Measurements from ENCODE around the gene CLDND2.
A peak's percentile ranks its signal among the peaks of the same experiment; 100 is the strongest.

CLDND2 gene

GRCh38 chr19:51331193-51331592 is 37.6 kb downstream of the CLDND2 start:
- no peak for DNase-seq (ENCODE audit: low read depth in 2 of 2)

GRCh38 chr19:51330366-51330765 is 38.4 kb downstream of the CLDND2 start:
- DNase-seq (ENCODE audit: low read depth in 2 of 2) = no peak

GRCh38 chr19:51329411-51329810 is 39.4 kb downstream of the CLDND2 start:
- no peak for DNase-seq (ENCODE audit: low read depth in 2 of 2)

- peak; percentile 57 to 65 for DNase-seq (ENCODE audit: low read depth in 2 of 2)
These were observed 41.5 kb downstream of the CLDND2 start for GRCh38 chr19:51327066-51328001.

GRCh38 chr19:51326216-51327065 is 42.4 kb downstream of the CLDND2 start:
- DNase-seq (ENCODE audit: low read depth in 2 of 2) = no peak

- peak in 1 of 2 donors; percentile 26 for DNase-seq (ENCODE audit: low read depth in 2 of 2)
These were observed 43.4 kb downstream of the CLDND2 start for GRCh38 chr19:51325161-51325976.

- no peak for DNase-seq (ENCODE audit: low read depth in 2 of 2)
These were observed 44.7 kb downstream of the CLDND2 start for GRCh38 chr19:51324167-51324481.

GRCh38 chr19:51323481-51324166 is 45.2 kb downstream of the CLDND2 start:
- DNase-seq (ENCODE audit: low read depth in 2 of 2) = no peak

- DNase-seq (ENCODE audit: low read depth in 2 of 2) = no peak
These were observed 47.0 kb downstream of the CLDND2 start for GRCh38 chr19:51321799-51322198.

GRCh38 chr19:51320280-51320657 is 48.5 kb downstream of the CLDND2 start:
- DNase-seq (ENCODE audit: low read depth in 2 of 2) = no peak

GRCh38 chr19:51319649-51320279 is 49.0 kb downstream of the CLDND2 start:
- no peak for DNase-seq (ENCODE audit: low read depth in 2 of 2)

- DNase-seq (ENCODE audit: low read depth in 2 of 2) = no peak
These were observed 49.8 kb downstream of the CLDND2 start for GRCh38 chr19:51318687-51319648.

- DNase-seq (ENCODE audit: low read depth in 2 of 2) = no peak
These were observed 50.8 kb downstream of the CLDND2 start for GRCh38 chr19:51317968-51318367.

- DNase-seq (ENCODE audit: low read depth in 2 of 2) = no peak
These were observed 51.4 kb downstream of the CLDND2 start for GRCh38 chr19:51317376-51317775.
